Karpas-422 (cell line): ENCODE results near the gene ACP6. TPM values are rescaled to one million over a fixed set of nuclear protein-coding genes. Genes with fewer than 3 reads are reported as not detected.
"Not testable (repeated sequence)": the region's sequence is repeated elsewhere in the genome, so short reads cannot be mapped to it uniquely, and the experiment has no call there.

Experiments
- DNase-seq: peaks from one replicate; pipeline ENCODE4 v3.0.0-alpha.2; 2015
- H2AFZ ChIP-seq: fragments of 200-600 bp; sonication (generic); 2 replicates; pipeline ENCODE4 v1.6.1; 2014; ENCODE audit warnings: antibody characterized with exemption, low read length, mixed read lengths
- H3K27ac ChIP-seq: fragments of 200-600 bp; sonication (generic); 2 replicates; pipeline ENCODE4 v1.5.1; 2014; ENCODE audit warnings: mild to moderate bottlenecking, low read length, moderate library complexity
- H3K27me3 ChIP-seq: fragments of 200-600 bp; sonication (generic); 2 replicates; pipeline ENCODE4 v1.6.1; 2014; ENCODE audit warnings: low read length, mixed read lengths
- H3K36me3 ChIP-seq: fragments of 200-600 bp; sonication (generic); 2 replicates; pipeline ENCODE4 v1.6.1; 2014; ENCODE audit warnings: low read length, mixed read lengths; ENCODE audit not compliant: insufficient read depth
- H3K4me1 ChIP-seq: fragments of 200-600 bp; sonication (generic); 2 replicates; pipeline ENCODE4 v1.6.1; 2014; ENCODE audit warnings: mild to moderate bottlenecking, low read length, mixed read lengths
- H3K4me2 ChIP-seq: fragments of 200-600 bp; sonication (generic); 2 replicates; pipeline ENCODE4 v1.6.1; 2014; ENCODE audit warnings: low read length, low read depth, mild to moderate bottlenecking; ENCODE audit not compliant: poor library complexity, severe bottlenecking
- H3K4me3 ChIP-seq: fragments of 200-600 bp; sonication (generic); 2 replicates; pipeline ENCODE4 v1.5.1; 2014; ENCODE audit warnings: mild to moderate bottlenecking, antibody characterized with exemption, low read length, mixed read lengths
- H3K79me2 ChIP-seq: fragments of 200-600 bp; sonication (generic); 2 replicates; pipeline ENCODE4 v1.6.1; 2014; ENCODE audit warnings: mild to moderate bottlenecking, low read length, mixed read lengths
- H3K9ac ChIP-seq: fragments of 200-600 bp; sonication (generic); 2 replicates; pipeline ENCODE4 v1.6.0; 2014; ENCODE audit warnings: low read length
- H3K9me2 ChIP-seq: fragments of 200-600 bp; sonication (generic), shearing (Covaris generic); replicated peaks from 2 replicates; pipeline ENCODE4 v1.6.0; 2014; ENCODE audit warnings: mild to moderate bottlenecking, low read length, moderate library complexity; ENCODE audit not compliant: insufficient read depth
- H3K9me3 ChIP-seq: fragments of 300-700, 200-600 bp; sonication (generic); 2 replicates; pipeline ENCODE4 v1.6.1; 2014; ENCODE audit warnings: low read length, mixed read lengths
- H4K20me1 ChIP-seq: fragments of 200-600 bp; sonication (generic); 2 replicates; pipeline ENCODE4 v1.6.1; 2014; ENCODE audit warnings: mild to moderate bottlenecking, antibody characterized with exemption, low read length, low read depth; ENCODE audit not compliant: insufficient read depth
- total RNA-seq: library from RNA; depleted of rRNA; stranded (reverse); fragments of >200 nt; shearing (Covaris generic); gene quantifications from 2 replicates; pipeline ENCODE4 v1.2.3, GENCODE V29; 2014; ENCODE audit warnings: low replicate concordance

Gene ACP6
- total RNA-seq, 1 experiment from 2014 or later: 3.0 TPM

- Histone ChIP-seq H3K4me1 (no peaks in the 10 kb centered on the region), H3K9me3 (no peaks in the 10 kb centered on the region), H3K79me2 (no peaks in the 10 kb centered on the region), H4K20me1 (no peaks in the 10 kb centered on the region), H2AFZ (no peak overlapping the region), H3K36me3 (no peaks in the 10 kb centered on the region), H3K4me3 (no peak overlapping the region), H3K9ac (no peak overlapping the region), H3K27me3 (no peaks in the 10 kb centered on the region), H3K27ac (no peak overlapping the region), H3K9me2 (no peaks in the 10 kb centered on the region), H3K4me2 (no peak overlapping the region)
- DNase-seq: no peak
Observed at GRCh38 chr1:147699686-147700041, 29.3 kb upstream of the ACP6 start.

GRCh38 chr1:147683163-147683763 is 12.9 kb upstream of the ACP6 start:
- Histone ChIP-seq H3K4me3 (no peak overlapping the region), H3K27me3 (no peaks in the 10 kb centered on the region), H3K4me1 (no peaks in the 10 kb centered on the region), H3K36me3 (no peaks in the 10 kb centered on the region), H4K20me1 (no peaks in the 10 kb centered on the region), H3K27ac (no peak overlapping the region), H3K4me2 (no peak overlapping the region), H3K9ac (no peak overlapping the region), H3K79me2 (no peaks in the 10 kb centered on the region), H3K9me2 (no peaks in the 10 kb centered on the region), H3K9me3 (peaks cover 10% of the 10 kb centered on the region), H2AFZ (no peak overlapping the region)
- DNase-seq: no peak

GRCh38 chr1:147680608-147681235 is 10.4 kb upstream of the ACP6 start:
- H3K9me3 ChIP-seq, H3K9me2 ChIP-seq, H3K36me3 ChIP-seq, H3K4me2 ChIP-seq, H3K27me3 ChIP-seq, H2AFZ ChIP-seq, H3K4me1 ChIP-seq, H4K20me1 ChIP-seq, H3K27ac ChIP-seq, H3K4me3 ChIP-seq, H3K79me2 ChIP-seq, H3K9ac ChIP-seq, DNase-seq: not testable (repeated sequence)

- not testable (repeated sequence) for H3K4me3 ChIP-seq, H3K36me3 ChIP-seq, H3K27ac ChIP-seq, H3K9me3 ChIP-seq, H3K4me1 ChIP-seq, H3K79me2 ChIP-seq, H3K9ac ChIP-seq, H4K20me1 ChIP-seq, DNase-seq, H3K4me2 ChIP-seq, H3K27me3 ChIP-seq, H2AFZ ChIP-seq, H3K9me2 ChIP-seq
Observed at GRCh38 chr1:147677681-147678080, 7.4 kb upstream of the ACP6 start.

GRCh38 chr1:147676311-147677085 is 6.2 kb upstream of the ACP6 start:
- H3K9me2 ChIP-seq: no peaks in the 10 kb centered on the region
- no peaks in the 10 kb centered on the region for H3K4me1 ChIP-seq
- no peak overlapping the region for H3K9ac ChIP-seq
- H2AFZ ChIP-seq: no peak overlapping the region
- H4K20me1 ChIP-seq: no peaks in the 10 kb centered on the region
- no peak overlapping the region for H3K27ac ChIP-seq
- peaks cover 3% of the 10 kb centered on the region; the same call in 1 of the 2 replicates for H3K9me3 ChIP-seq
- no peak for DNase-seq
- no peak overlapping the region for H3K4me3 ChIP-seq
- no peaks in the 10 kb centered on the region for H3K79me2 ChIP-seq
- no peak overlapping the region for H3K4me2 ChIP-seq
- no peaks in the 10 kb centered on the region for H3K27me3 ChIP-seq
- H3K36me3 ChIP-seq: no peaks in the 10 kb centered on the region

GRCh38 chr1:147673816-147674215 is 3.5 kb upstream of the ACP6 start:
- Histone ChIP-seq H3K27me3 (no peaks in the 10 kb centered on the region), H3K27ac (no peak overlapping the region), H3K9me2 (no peaks in the 10 kb centered on the region), H3K79me2 (no peaks in the 10 kb centered on the region), H3K9me3 (peaks cover 3% of the 10 kb centered on the region; the same call in 1 of the 2 replicates), H3K4me3 (no peak overlapping the region), H3K9ac (no peak overlapping the region), H3K4me1 (peaks cover 12% of the 10 kb centered on the region), H2AFZ (no peak overlapping the region), H4K20me1 (no peaks in the 10 kb centered on the region), H3K4me2 (no peak overlapping the region), H3K36me3 (no peaks in the 10 kb centered on the region)
- no peak for DNase-seq

- H3K36me3 ChIP-seq: no peaks in the 10 kb centered on the region
- no peaks in the 10 kb centered on the region for H4K20me1 ChIP-seq
- no peak overlapping the region for H3K4me3 ChIP-seq
- no peak overlapping the region for H3K4me2 ChIP-seq
- no peak for DNase-seq
- no peak overlapping the region for H3K27ac ChIP-seq
- H3K27me3 ChIP-seq: no peaks in the 10 kb centered on the region
- H2AFZ ChIP-seq: no peak overlapping the region
- peaks cover 12% of the 10 kb centered on the region for H3K4me1 ChIP-seq
- no peaks in the 10 kb centered on the region for H3K9me2 ChIP-seq
- H3K79me2 ChIP-seq: no peaks in the 10 kb centered on the region
- no peak overlapping the region for H3K9ac ChIP-seq
- peaks cover under 1% of the 10 kb centered on the region; the same call in 1 of the 2 replicates for H3K9me3 ChIP-seq
Observed at GRCh38 chr1:147673406-147673805, 3.1 kb upstream of the ACP6 start.

GRCh38 chr1:147669469-147670318 is 630 bp downstream of the ACP6 start:
- Histone ChIP-seq H3K4me2 (peak overlapping the region; percentile 79), H3K27me3 (no peaks in the 10 kb centered on the region), H3K9me2 (no peaks in the 10 kb centered on the region), H4K20me1 (no peaks in the 10 kb centered on the region), H3K9ac (peak overlapping the region; percentile 67), H3K9me3 (no peaks in the 10 kb centered on the region), H3K4me1 (peaks cover 12% of the 10 kb centered on the region), H2AFZ (peak overlapping the region; percentile 72), H3K4me3 (peak overlapping the region; percentile 67), H3K79me2 (no peaks in the 10 kb centered on the region), H3K27ac (no peak overlapping the region), H3K36me3 (no peaks in the 10 kb centered on the region)
- DNase-seq: peak; percentile 43
